H1 (cell line): Measurements from ENCODE around the gene ATP1B3. TPM values are rescaled to one million over a fixed set of nuclear protein-coding genes. Genes with fewer than 3 reads are reported as not detected.

Experiments used
- CTCF ChIA-PET: fragments of 300-600 bp; sonication (Branson Sonifier 250); formaldehyde crosslinking; loops from one replicate; lab custom pipeline; 2021; ENCODE audit not compliant: partially characterized antibody; lab: Charles Lee
- POLR2A ChIA-PET: fragments of 300-600 bp; sonication (Branson Sonifier 250); formaldehyde crosslinking; loops from one replicate; lab custom pipeline; 2021; ENCODE audit warnings: inconsistent platforms; ENCODE audit not compliant: partially characterized antibody; lab: Charles Lee
- DNase-seq, 2 experiments: peaks; one replicate each; pipeline versions ENCODE4 v3.0.0 to v3.0.0-alpha.2; 2010 to 2022; ENCODE audit warnings: low spot score in 2 of 2, low read depth in 1 of 2, mixed read lengths in 1 of 2
- FAIRE-seq: peaks from 2 replicates; lab custom pipeline; 2011; peaks lifted over from hg19 to GRCh38; lab: Jason Lieb, UNC
- H2AFZ ChIP-seq: 2 replicates; pipeline ENCODE4 v1.8.1; 2012; ENCODE audit warnings: low read length, inconsistent platforms
- H2AK5ac ChIP-seq: 2 replicates; pipeline ENCODE4 v1.6.1; 2013; ENCODE audit warnings: low read depth, low read length
- H2BK120ac ChIP-seq: replicated peaks from 2 replicates; pipeline ENCODE3; 2013; ENCODE audit warnings: low read depth, low read length, inconsistent platforms
- H2BK12ac ChIP-seq: 2 replicates; pipeline ENCODE4 v1.6.1; 2013; ENCODE audit warnings: low read depth, low read length
- H2BK15ac ChIP-seq: 2 replicates; pipeline ENCODE4 v1.6.1; 2013; ENCODE audit warnings: low read length
- H2BK20ac ChIP-seq: 2 replicates; pipeline ENCODE4 v1.6.1; 2013; ENCODE audit warnings: low read length
- H2BK5ac ChIP-seq: 2 replicates; pipeline ENCODE4 v1.6.1; 2013; ENCODE audit warnings: low read depth, low read length
- H3K14ac ChIP-seq: 2 replicates; pipeline ENCODE4 v1.6.1; 2013; ENCODE audit warnings: inconsistent platforms; ENCODE audit not compliant: insufficient read length
- H3K18ac ChIP-seq: 2 replicates; pipeline ENCODE4 v1.6.1; 2013; ENCODE audit warnings: low read length; ENCODE audit errors: extremely low read depth
- H3K23ac ChIP-seq: 2 replicates; pipeline ENCODE4 v1.6.1; 2013; ENCODE audit warnings: inconsistent platforms; ENCODE audit not compliant: insufficient read length
- H3K23me2 ChIP-seq: 2 replicates; pipeline ENCODE4 v1.6.1; 2013; ENCODE audit warnings: low read depth, low read length
- H3K27ac ChIP-seq: 2 replicates; pipeline ENCODE4 v1.6.1; 2011; ENCODE audit warnings: low read depth, low read length, inconsistent platforms
- H3K27me3 ChIP-seq, 4 experiments: replicated peaks in 1 of 4; 1 replicate in 1 of 4; 2 replicates in 3 of 4; pipeline versions ENCODE4 v1.6.1 to v1.8.1; 2011 to 2013; ENCODE audit warnings: low read length in 3 of 4, mild to moderate bottlenecking in 3 of 4, inconsistent platforms in 2 of 4, mixed read lengths in 2 of 4, moderate library complexity in 1 of 4; ENCODE audit not compliant: control insufficient read depth in 3 of 4, insufficient read depth in 3 of 4; ENCODE audit errors: extremely low read depth in 1 of 4
- H3K36me3 ChIP-seq, 4 experiments: 2 replicates each; pipeline versions ENCODE4 v1.6.1 to v1.8.1; 2011 to 2013; ENCODE audit warnings: mild to moderate bottlenecking in 4 of 4, low read length in 3 of 4, moderate library complexity in 2 of 4, control low read depth in 1 of 4, inconsistent platforms in 1 of 4; ENCODE audit not compliant: insufficient read depth in 4 of 4, control insufficient read depth in 2 of 4
- H3K4ac ChIP-seq: replicated peaks from 2 replicates; pipeline ENCODE3; 2013; ENCODE audit warnings: low read length, low read depth, mixed read lengths, inconsistent platforms; ENCODE audit not compliant: insufficient read length
- H3K4me1 ChIP-seq, 4 experiments: replicated peaks in 1 of 4; 1 replicate in 1 of 4; 2 replicates in 3 of 4; pipeline versions ENCODE4 v1.6.1 to v1.8.1; 2011 to 2013; ENCODE audit warnings: low read length in 3 of 4, inconsistent platforms in 2 of 4, mixed read lengths in 1 of 4; ENCODE audit not compliant: insufficient read depth in 4 of 4, control insufficient read depth in 3 of 4
- H3K4me2 ChIP-seq, 2 experiments: 2 replicates each; pipeline versions ENCODE4 v1.6.1 to v1.8.1; 2011 to 2013; ENCODE audit warnings: low read depth in 2 of 2, low read length in 2 of 2, control low read depth in 1 of 2, inconsistent platforms in 1 of 2, mild to moderate bottlenecking in 1 of 2; ENCODE audit not compliant: insufficient read depth in 1 of 2
- H3K4me3 ChIP-seq, 4 experiments: fragments of 200-600, 300-600 bp in 1 of 4; sonication (generic), shearing (Covaris generic), sonication (Bioruptor Twin) in 1 of 4; 2 replicates each; pipeline versions ENCODE4 v1.5.1 to v1.8.1; 2011 to 2016; ENCODE audit warnings: low read length in 4 of 4, low read depth in 3 of 4, control low read depth in 2 of 4, inconsistent platforms in 2 of 4, mild to moderate bottlenecking in 2 of 4, mixed read lengths in 1 of 4, moderate library complexity in 1 of 4; ENCODE audit not compliant: insufficient read depth in 2 of 4; ENCODE audit errors: extremely low read depth in 1 of 4
- H3K56ac ChIP-seq: replicated peaks from 2 replicates; pipeline ENCODE3; 2013; ENCODE audit warnings: low read depth, mild to moderate bottlenecking, mixed read lengths, low read length, inconsistent platforms; ENCODE audit not compliant: insufficient read length
- H3K79me1 ChIP-seq: 2 replicates; pipeline ENCODE4 v1.6.1; 2013; ENCODE audit warnings: low read depth, low read length, control low read depth
- H3K79me2 ChIP-seq, 2 experiments: 2 replicates each; pipeline versions ENCODE4 v1.6.1 to v1.8.1; 2012 to 2013; ENCODE audit warnings: low read length in 2 of 2, mild to moderate bottlenecking in 2 of 2, inconsistent platforms in 1 of 2; ENCODE audit not compliant: insufficient read depth in 2 of 2, control insufficient read depth in 1 of 2
- H3K9ac ChIP-seq, 4 experiments: replicated peaks in 1 of 4; 1 replicate in 1 of 4; 2 replicates in 3 of 4; pipeline versions ENCODE4 v1.6.1 to v1.8.1; 2011 to 2013; ENCODE audit warnings: low read depth in 3 of 4, low read length in 3 of 4, control low read depth in 2 of 4, mild to moderate bottlenecking in 2 of 4, moderate library complexity in 2 of 4, inconsistent platforms in 1 of 4; ENCODE audit errors: extremely low read depth in 1 of 4
- H3K9me3 ChIP-seq, 2 experiments: 2 replicates each; pipeline versions ENCODE4 v1.6.1 to v1.8.1; 2012 to 2013; ENCODE audit warnings: mild to moderate bottlenecking in 2 of 2, moderate library complexity in 2 of 2, control low read depth in 1 of 2, inconsistent platforms in 1 of 2, low read depth in 1 of 2, low read length in 1 of 2, mixed read lengths in 1 of 2; ENCODE audit not compliant: insufficient read depth in 2 of 2
- H4K20me1 ChIP-seq, 2 experiments: replicated peaks in 1 of 2; 2 replicates each; pipeline versions ENCODE3 to v1.8.1; 2011 to 2013; ENCODE audit warnings: inconsistent platforms in 2 of 2, low read length in 2 of 2, mild to moderate bottlenecking in 1 of 2; ENCODE audit not compliant: insufficient read depth in 2 of 2, control insufficient read depth in 1 of 2
- H4K5ac ChIP-seq: 2 replicates; pipeline ENCODE4 v1.6.1; 2013; ENCODE audit warnings: low read length, low read depth, mixed read lengths, inconsistent platforms; ENCODE audit not compliant: insufficient read length
- H4K8ac ChIP-seq: 2 replicates; pipeline ENCODE4 v1.8.0; 2013; ENCODE audit warnings: mild to moderate bottlenecking, moderate library complexity, low read length, inconsistent platforms; ENCODE audit not compliant: insufficient read depth; ENCODE audit errors: extremely low read depth
- H4K91ac ChIP-seq: replicated peaks from 2 replicates; pipeline ENCODE3; 2013; ENCODE audit warnings: low read length, mixed read lengths, inconsistent platforms; ENCODE audit not compliant: insufficient read length
- CEBPB ChIP-seq: IDR thresholded peaks from 2 replicates; pipeline ENCODE4 v1.6.1; 2012; ENCODE audit warnings: low read depth, low read length
- CREB1 ChIP-seq: IDR thresholded peaks from 2 replicates; pipeline ENCODE4 v1.6.1; 2012; ENCODE audit warnings: inconsistent platforms
- CTCF ChIP-seq, 3 experiments: IDR thresholded peaks; 1 replicate in 2 of 3; 2 replicates in 1 of 3; pipeline versions ENCODE4 v1.5.1 to v1.6.1; 2011; ENCODE audit warnings: low read length in 3 of 3, mild to moderate bottlenecking in 3 of 3, inconsistent platforms in 2 of 3, low read depth in 1 of 3, moderate library complexity in 1 of 3; ENCODE audit not compliant: insufficient read depth in 1 of 3; ENCODE audit errors: control extremely low read depth in 1 of 3
- KDM5A ChIP-seq: fragments of 200-600 bp; IDR thresholded peaks from 2 replicates; pipeline ENCODE4 v1.7.1; 2012; ENCODE audit warnings: mild to moderate bottlenecking, low read length, inconsistent platforms, mixed read lengths
- USF2 ChIP-seq: IDR thresholded peaks from 2 replicates; pipeline ENCODE4 v1.6.1; 2011; ENCODE audit warnings: low read length, improper control_type of control experiment
- WGBS, 2 experiments: shearing (Covaris generic) in 1 of 2; methylation state at CpG; one replicate each; pipeline versions ENCODE4 v1.1.6 to v1.1.7; 2013 to 2015; ENCODE audit warnings: low lambda C conversion rate in 2 of 2, mixed read lengths in 2 of 2, inconsistent platforms in 1 of 2, low coverage in 1 of 2, missing lambda C conversion rate in 1 of 2; ENCODE audit not compliant: insufficient replicate concordance in 2 of 2, insufficient coverage in 1 of 2, insufficient read length in 1 of 2; ENCODE audit errors: extremely low coverage in 1 of 2, missing lambda C conversion rate in 1 of 2; 5-methylcytosine and 5-hydroxymethylcytosine counted together
- polyA plus RNA-seq, 7 experiments: library from polyadenylated mRNA; depleted of rRNA in 3 of 7; stranded (reverse) in 5 of 7; unstranded in 2 of 7; fragments of >200 nt in 5 of 7; fragments of 200-250 nt in 2 of 7; gene quantifications; 1 replicate in 5 of 7; 2 replicates in 1 of 7; 4 replicates in 1 of 7; pipeline versions ENCODE4 v1.2.1 to v1.2.3, GENCODE V29; 2011 to 2013; ENCODE audit warnings: missing spikeins in 2 of 7, mixed read lengths in 2 of 7
- total RNA-seq: library from RNA; stranded (reverse); fragmentation: NEBNext Ultra II Directional; extraction: Animal tissue kit (Norgen Biotek cat#: 25700); gene quantifications from 2 replicates; pipeline ENCODE4 v1.2.1, GENCODE V29; 2021

The ATP1B3 gene
- total and polyA plus RNA-seq, 2 of the 8 experiments (the other 6 are each of a cell fraction or from before 2014, with no cell fraction given), result 233 to 342 TPM

GRCh38 chr3:141870091-141870687 lies 6.3 kb upstream of the ATP1B3 start:
- no peaks in the 10 kb centered on the region for H3K9me3 ChIP-seq
- no peak overlapping the region for H3K23ac ChIP-seq
- no peak overlapping the region for H3K4me3 ChIP-seq
- TF ChIP-seq CTCF (IDR thresholded peaks at IDR 0.05; ENCODE audit: control extremely low read depth in 1 of 3, insufficient read depth in 1 of 3, low read depth in 1 of 3, low read length in 3 of 3), result no peak
- TF ChIP-seq USF2, result no peak
- no peak for TF ChIP-seq KDM5A
- TF ChIP-seq CREB1, result no peak
- TF ChIP-seq CEBPB, result no peak
- H4K91ac ChIP-seq, result no peak overlapping the region
- H3K18ac ChIP-seq, result no peak overlapping the region
- H2BK120ac ChIP-seq, result no peak overlapping the region
- H3K23me2 ChIP-seq, result peaks cover 2% of the 10 kb centered on the region; the same call in 1 of the 2 replicates
- H2BK5ac ChIP-seq, result no peak overlapping the region
- ChIA-PET CTCF (interaction anchor here (1.6 to 1.8 kb wide), 2 partner anchors 44 to 226 kb away, joined by 3 to 4 read pairs; no protein-coding TSS in a partner anchor), POLR2A (no interaction called here)
- H2AFZ ChIP-seq, result no peak overlapping the region
- no peaks in the 10 kb centered on the region for H3K36me3 ChIP-seq
- H4K8ac ChIP-seq, result no peak overlapping the region
- H3K79me2 ChIP-seq, result no peaks in the 10 kb centered on the region
- no peak overlapping the region for H3K4me2 ChIP-seq
- 85% methylated on average over 6 of the region's 6 CpGs; no CpG with 5 or more reads in 1 of the 2 experiments for WGBS, 2 experiments
- H3K79me1 ChIP-seq, result no peaks in the 10 kb centered on the region
- H3K27me3 ChIP-seq, result no peaks in the 10 kb centered on the region
- H2AK5ac ChIP-seq, result no peak overlapping the region
- no peak overlapping the region for H2BK20ac ChIP-seq
- H4K5ac ChIP-seq, result no peak overlapping the region
- peak in 1 of 2 experiments; percentile 22 for DNase-seq
- no peak overlapping the region for H3K4ac ChIP-seq
- H3K14ac ChIP-seq, result no peak overlapping the region
- H2BK12ac ChIP-seq, result no peak overlapping the region
- no peaks in the 10 kb centered on the region for H3K4me1 ChIP-seq
- no peak overlapping the region for H3K27ac ChIP-seq
- FAIRE-seq, result no peak
- no peak overlapping the region for H3K56ac ChIP-seq
- no peak overlapping the region for H2BK15ac ChIP-seq
- H4K20me1 ChIP-seq, result no peaks in the 10 kb centered on the region
- no peak overlapping the region for H3K9ac ChIP-seq
